Epithelial cell of proximal tubule (primary cell): ENCODE results near the gene SLC13A5. TPM values are rescaled to one million over a fixed set of nuclear protein-coding genes. Genes with fewer than 3 reads are reported as not detected.
"Not testable (repeated sequence)": the region's sequence is repeated elsewhere in the genome, so short reads cannot be mapped to it uniquely, and the experiment has no call there.

Experiments
- DNase-seq: peaks from one replicate; pipeline ENCODE4 v3.0.0-alpha.2; 2011; ENCODE audit warnings: low read depth
- H3K4me3 ChIP-seq: 2 replicates; pipeline ENCODE4 v1.5.1; 2011; ENCODE audit warnings: low read depth, mild to moderate bottlenecking, low read length
- CTCF ChIP-seq: conservative IDR thresholded peaks from 2 replicates; pipeline ENCODE4 v1.5.1; 2012; ENCODE audit warnings: low read depth, mild to moderate bottlenecking, low read length
- total RNA-seq: library from RNA; depleted of rRNA; stranded (reverse); fragments of >200 nt; gene quantifications from 2 replicates; pipeline ENCODE4 v1.2.3, GENCODE V29; 2015

Gene SLC13A5
- total RNA-seq, 1 donor from 2014 or later = not detected

- TF ChIP-seq CTCF = no peak
- no peak overlapping the region for H3K4me3 ChIP-seq
- DNase-seq = no peak
Observed at GRCh38 chr17:6696906-6697305, 16.3 kb downstream of the SLC13A5 start.

GRCh38 chr17:6695565-6695964, 17.6 kb downstream of the SLC13A5 start:
- TF ChIP-seq CTCF = no peak
- no peak overlapping the region for H3K4me3 ChIP-seq
- DNase-seq = no peak

GRCh38 chr17:6695051-6695450, 18.1 kb downstream of the SLC13A5 start:
- TF ChIP-seq CTCF = no peak
- H3K4me3 ChIP-seq = no peak overlapping the region
- no peak for DNase-seq

GRCh38 chr17:6691958-6692357, 21.2 kb downstream of the SLC13A5 start:
- not testable (repeated sequence) for H3K4me3 ChIP-seq

GRCh38 chr17:6691546-6691945, 21.6 kb downstream of the SLC13A5 start:
- H3K4me3 ChIP-seq = no peak overlapping the region
- TF ChIP-seq CTCF = no peak
- DNase-seq = no peak

More at GRCh38 chr17:6691958-6692357, 21.2 kb downstream of the SLC13A5 start:
- DNase-seq = not testable (repeated sequence)

GRCh38 chr17:6690641-6691040, 22.5 kb downstream of the SLC13A5 start:
- no peak for TF ChIP-seq CTCF
- H3K4me3 ChIP-seq = no peak overlapping the region
- no peak for DNase-seq

GRCh38 chr17:6688944-6689343, 24.2 kb downstream of the SLC13A5 start:
- no peak for TF ChIP-seq CTCF
- DNase-seq = no peak
- H3K4me3 ChIP-seq = no peak overlapping the region

- no peak for TF ChIP-seq CTCF
- DNase-seq = no peak
- no peak overlapping the region for H3K4me3 ChIP-seq
Observed at GRCh38 chr17:6686026-6686425, 27.1 kb downstream of the SLC13A5 start.
